Vagina (tissue), 2 donors: ENCODE measurements around the gene FBXL17.

Experiments used
- POLR2A ChIP-seq, 2 donors: fragments of 450-650 bp; IDR thresholded peaks; one replicate each; pipeline ENCODE4 v1.6.1; 2017; ENCODE audit warnings: antibody characterized with exemption in 2 of 2, mild to moderate bottlenecking in 2 of 2, moderate library complexity in 2 of 2
- TF ChIP-seq, protein P1 (sequence below), 3 experiments: fragments of 450-650 bp in 2 of 3; fragments of 200-600 bp in 1 of 3; sonication (generic) in 1 of 3; IDR thresholded peaks; one replicate each; pipeline ENCODE4 v1.5.1; 2017 to 2019; ENCODE audit warnings: antibody characterized with exemption in 3 of 3, mild to moderate bottlenecking in 2 of 3, moderate library complexity in 2 of 3

DNA sequence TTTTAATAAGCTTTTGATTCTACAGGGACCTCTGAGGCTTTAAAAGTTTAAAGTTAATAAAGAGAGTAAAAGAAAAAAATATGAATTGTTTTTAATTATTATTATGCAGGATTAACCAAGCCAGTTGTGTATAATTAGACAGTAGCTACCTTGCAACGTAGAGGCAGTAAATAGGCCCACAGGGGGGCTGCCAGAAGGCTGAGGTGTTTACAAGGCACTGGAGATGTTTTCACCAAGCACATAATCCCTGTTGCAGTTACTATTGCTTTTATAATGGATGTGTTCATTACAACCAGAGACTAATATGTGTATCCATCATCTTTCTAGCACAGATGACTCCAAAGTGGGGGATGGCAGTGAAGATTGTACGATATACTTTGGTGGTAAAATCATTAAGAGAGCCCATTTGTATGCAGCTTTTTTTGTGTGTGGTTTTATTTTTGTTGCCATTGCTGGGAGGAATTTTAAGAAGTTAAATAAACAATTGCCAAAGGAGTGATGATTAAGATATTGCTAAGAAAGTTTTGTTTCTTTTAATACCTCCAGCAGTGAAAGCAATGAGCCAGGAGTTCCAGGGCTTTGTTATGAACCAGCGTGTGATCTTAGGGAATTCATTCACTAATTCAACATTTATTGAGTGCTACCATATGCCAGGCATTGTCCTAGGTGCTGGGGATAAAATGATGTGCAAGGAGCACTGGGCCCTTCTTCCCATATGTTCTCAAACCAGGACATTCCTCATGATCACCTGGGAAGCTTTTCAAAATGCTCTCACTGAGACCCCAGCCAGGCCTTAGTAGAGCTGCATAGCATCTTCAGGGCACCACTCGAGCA is 572.5 kb downstream of the FBXL17 start:
- TF ChIP-seq, protein P1, sequence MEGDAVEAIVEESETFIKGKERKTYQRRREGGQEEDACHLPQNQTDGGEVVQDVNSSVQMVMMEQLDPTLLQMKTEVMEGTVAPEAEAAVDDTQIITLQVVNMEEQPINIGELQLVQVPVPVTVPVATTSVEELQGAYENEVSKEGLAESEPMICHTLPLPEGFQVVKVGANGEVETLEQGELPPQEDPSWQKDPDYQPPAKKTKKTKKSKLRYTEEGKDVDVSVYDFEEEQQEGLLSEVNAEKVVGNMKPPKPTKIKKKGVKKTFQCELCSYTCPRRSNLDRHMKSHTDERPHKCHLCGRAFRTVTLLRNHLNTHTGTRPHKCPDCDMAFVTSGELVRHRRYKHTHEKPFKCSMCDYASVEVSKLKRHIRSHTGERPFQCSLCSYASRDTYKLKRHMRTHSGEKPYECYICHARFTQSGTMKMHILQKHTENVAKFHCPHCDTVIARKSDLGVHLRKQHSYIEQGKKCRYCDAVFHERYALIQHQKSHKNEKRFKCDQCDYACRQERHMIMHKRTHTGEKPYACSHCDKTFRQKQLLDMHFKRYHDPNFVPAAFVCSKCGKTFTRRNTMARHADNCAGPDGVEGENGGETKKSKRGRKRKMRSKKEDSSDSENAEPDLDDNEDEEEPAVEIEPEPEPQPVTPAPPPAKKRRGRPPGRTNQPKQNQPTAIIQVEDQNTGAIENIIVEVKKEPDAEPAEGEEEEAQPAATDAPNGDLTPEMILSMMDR (IDR thresholded peaks at IDR 0.05) = no peak
- no peak for TF ChIP-seq POLR2A (IDR thresholded peaks at IDR 0.05)
